SK-N-MC (cell line): ENCODE measurements around the gene ZFP92.

Experiments used
- FOXP2 ChIP-seq: optimal IDR thresholded peaks from 2 replicates; pipeline ENCODE3; 2011; ENCODE audit warnings: mild to moderate bottlenecking, moderate library complexity; ENCODE audit not compliant: insufficient read depth; ENCODE audit errors: extremely low read length, control extremely low read depth
- POLR2AphosphoS5 ChIP-seq: IDR thresholded peaks from 2 replicates; pipeline ENCODE4 v1.6.1; 2012; ENCODE audit warnings: mild to moderate bottlenecking, low read depth, low read length, borderline replicate concordance

DNA sequence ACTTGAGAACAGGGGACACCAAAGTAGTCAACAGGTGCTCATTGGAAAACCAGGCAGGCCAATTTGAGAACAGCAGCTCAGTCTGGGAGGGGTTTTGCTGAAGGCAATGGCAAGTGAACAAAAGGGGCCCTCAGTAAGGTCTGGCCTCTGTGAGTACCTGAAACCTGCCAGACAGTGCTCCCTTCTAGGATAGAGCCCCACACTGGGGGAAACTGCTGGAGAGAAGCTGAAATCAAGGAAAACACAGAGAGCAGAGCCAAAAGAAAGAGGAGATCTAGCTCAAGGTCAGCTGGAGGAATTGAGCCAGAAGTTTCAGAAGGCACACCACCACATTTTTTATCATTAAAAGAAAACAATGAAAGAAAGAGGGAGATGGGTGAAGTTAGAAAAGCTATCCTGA is 38.3 kb upstream of the ZFP92 start:
- TF ChIP-seq FOXP2 (no peak), POLR2AphosphoS5 (no peak)
